AG08395 (cell line): ENCODE data around the gene DNAJC30.

Source experiments
- DNase-seq: peaks from one replicate; pipeline ENCODE4 v3.0.0; 2012; ENCODE audit warnings: mixed read lengths, low spot score

DNAJC30 gene

GRCh38 chr7:73647725-73648592, 35.3 kb downstream of the DNAJC30 start:
- DNase-seq, result no peak

GRCh38 chr7:73646785-73647724, 36.2 kb downstream of the DNAJC30 start:
- no peak for DNase-seq

- DNase-seq, result no peak
Observed at GRCh38 chr7:73645643-73646174, 37.5 kb downstream of the DNAJC30 start.

- no peak for DNase-seq
Observed at GRCh38 chr7:73644688-73645286, 38.5 kb downstream of the DNAJC30 start.

- DNase-seq, result no peak
Observed at GRCh38 chr7:73642834-73643233, 40.4 kb downstream of the DNAJC30 start.

GRCh38 chr7:73638911-73639310, 44.3 kb downstream of the DNAJC30 start:
- DNase-seq, result no peak

GRCh38 chr7:73635428-73636200, 47.6 kb downstream of the DNAJC30 start:
- no peak for DNase-seq

GRCh38 chr7:73633844-73634243, 49.4 kb downstream of the DNAJC30 start:
- DNase-seq, result no peak

GRCh38 chr7:73633323-73633722, 49.9 kb downstream of the DNAJC30 start:
- DNase-seq, result no peak

GRCh38 chr7:73631558-73631957, 51.7 kb downstream of the DNAJC30 start:
- DNase-seq, result no peak
